ENCODE measurements around the gene SLC16A11.
"Not testable (repeated sequence)": the region's sequence is repeated elsewhere in the genome, so short reads cannot be mapped to it uniquely, and the experiment has no call there.

SLC16A11 gene

DNA sequence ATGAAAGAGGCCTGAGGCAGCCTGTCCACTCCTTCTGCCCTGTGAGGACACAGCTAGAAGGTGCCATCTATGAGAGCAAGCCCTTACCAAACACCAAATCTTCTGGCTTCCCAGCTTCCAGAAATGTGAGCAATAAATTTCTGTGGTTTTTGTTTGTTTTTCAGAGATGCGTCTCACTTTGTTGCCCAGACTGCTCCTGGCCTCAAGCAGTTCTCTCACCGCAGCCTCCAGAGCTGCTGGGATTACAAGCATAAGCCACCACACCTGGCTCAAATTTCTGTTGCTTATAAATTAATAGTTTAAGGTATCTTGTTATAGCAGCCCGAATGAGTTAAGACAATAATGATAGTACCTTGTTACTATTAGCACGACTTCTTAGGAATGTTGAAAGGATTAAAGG is 12.5 kb upstream of the SLC16A11 start:
- no peak for TF ChIP-seq CTCF (IDR thresholded peaks at IDR 0.05)
- no peak for DNase-seq (ENCODE audit: low spot score)
- Histone ChIP-seq H3K27ac (no peak overlapping the region), H3K4me3 (no peak overlapping the region)

DNA sequence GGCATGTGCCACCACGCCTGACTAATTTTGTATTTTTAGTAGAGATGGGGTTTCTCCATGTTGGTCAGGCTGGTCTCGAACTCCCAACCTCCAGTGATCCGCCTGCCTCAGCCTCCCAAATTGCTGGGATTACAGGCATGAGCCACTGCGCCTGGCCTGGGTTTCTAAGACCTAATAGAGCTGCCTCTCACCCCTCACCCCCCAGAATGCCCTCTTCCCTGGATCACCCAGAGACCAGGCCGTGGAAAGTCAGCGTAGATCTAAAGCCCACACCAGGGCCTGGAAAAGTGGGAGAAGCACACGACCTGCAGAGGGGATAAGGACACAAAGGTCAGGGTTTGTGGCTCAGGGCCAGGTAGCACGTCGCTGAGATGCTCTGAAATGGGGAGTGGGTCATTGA is 6.7 kb upstream of the SLC16A11 start:
- not testable (repeated sequence) for DNase-seq (ENCODE audit: low spot score); H3K4me3 ChIP-seq; H3K27ac ChIP-seq

- DNase-seq (ENCODE audit: low spot score) = no peak
- H3K4me3 ChIP-seq = no peak overlapping the region
- TF ChIP-seq CTCF (IDR thresholded peaks at IDR 0.05) = no peak
- H3K27ac ChIP-seq = no peak overlapping the region
Measured at GRCh38 chr17:7048968-7049367, 5.1 kb upstream of the SLC16A11 start.

GRCh38 chr17:7047566-7047965 is 3.7 kb upstream of the SLC16A11 start:
- DNase-seq (ENCODE audit: low spot score) = no peak
- no peak overlapping the region for H3K27ac ChIP-seq
- no peak overlapping the region for H3K4me3 ChIP-seq
- TF ChIP-seq CTCF (IDR thresholded peaks at IDR 0.05) = no peak

DNA sequence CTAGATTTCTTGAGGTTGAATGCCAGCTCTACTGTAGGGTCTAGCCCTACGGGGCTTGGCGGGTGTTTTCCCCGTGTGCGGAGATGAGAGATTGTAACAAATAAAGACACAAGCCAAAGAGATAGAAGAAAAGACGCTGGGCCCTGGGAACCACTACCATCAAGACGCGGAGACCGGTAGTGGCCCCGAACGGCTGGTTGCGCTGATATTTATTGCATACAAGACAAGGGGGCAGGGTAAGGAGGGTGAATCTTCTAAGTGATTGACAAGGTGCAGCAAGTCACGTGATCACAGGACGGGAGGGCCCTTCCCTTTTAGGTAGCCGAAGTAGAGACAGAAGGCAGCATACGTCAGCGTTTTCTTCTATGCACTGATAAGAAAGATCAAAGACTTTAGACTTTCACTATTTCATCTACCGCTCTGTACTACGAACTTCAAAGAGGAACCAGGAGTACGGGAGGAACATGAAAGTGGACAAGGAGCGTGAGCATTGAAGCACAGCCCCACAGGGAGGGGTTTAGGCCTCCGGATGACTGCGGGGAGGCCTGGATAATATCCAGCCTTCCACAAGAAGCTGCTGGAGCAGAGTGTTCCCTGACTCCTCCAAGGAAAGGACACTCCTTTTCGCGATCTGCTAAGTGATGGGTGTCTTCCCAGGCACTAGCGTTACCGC is 3.0 kb upstream of the SLC16A11 start:
- not testable (repeated sequence) for H3K27ac ChIP-seq; DNase-seq (ENCODE audit: low spot score)
- H3K4me3 ChIP-seq = peak overlapping the region; percentile 46

- TF ChIP-seq CTCF (IDR thresholded peaks at IDR 0.05) = no peak
- DNase-seq (ENCODE audit: low spot score) = no peak
- Histone ChIP-seq H3K4me3 (peak overlapping the region; percentile 46), H3K27ac (no peak overlapping the region)
Measured at GRCh38 chr17:7046127-7046724, 2.3 kb upstream of the SLC16A11 start.

- no peak for DNase-seq (ENCODE audit: low spot score)
Measured at GRCh38 chr17:7045492-7046126, 1.7 kb upstream of the SLC16A11 start.

More at GRCh38 chr17:7045492-7046126, 1.7 kb upstream of the SLC16A11 start:
- Histone ChIP-seq H3K27ac (no peak overlapping the region), H3K4me3 (peak overlapping the region; percentile 46)
- peak; percentile 57 for TF ChIP-seq CTCF (IDR thresholded peaks at IDR 0.05)

All from coronary artery (tissue), 2 donors.